Neural progenitor cell (in vitro differentiated cells): ENCODE measurements around the gene ALPL. TPM values are rescaled to one million over a fixed set of nuclear protein-coding genes. Genes with fewer than 3 reads are reported as not detected.

Experiments
- DNase-seq: peaks from one replicate; pipeline ENCODE4 v3.0.0-alpha.2; 2016; ENCODE audit warnings: low spot score
- H2AFZ ChIP-seq: fragments of 200-600 bp; sonication (generic); replicated peaks from 2 replicates; pipeline ENCODE4 v1.6.1; 2016; ENCODE audit warnings: antibody characterized with exemption
- H3F3A ChIP-seq: fragments of 200-600 bp; sonication (generic); 2 replicates; pipeline ENCODE4 v1.6.1; 2016; ENCODE audit warnings: antibody characterized with exemption, low read depth
- H3K27ac ChIP-seq: fragments of 200-600 bp; sonication (generic); 2 replicates; pipeline ENCODE4 v1.5.1; 2016; ENCODE audit warnings: mild to moderate bottlenecking
- H3K27me3 ChIP-seq: fragments of 200-600 bp; sonication (generic); 2 replicates; pipeline ENCODE4 v1.6.1; 2016; ENCODE audit warnings: mild to moderate bottlenecking, moderate library complexity
- H3K36me3 ChIP-seq: fragments of 200-600 bp; sonication (generic); 2 replicates; pipeline ENCODE4 v1.5.1; 2016
- H3K4me1 ChIP-seq: fragments of 200-600 bp; sonication (generic); 2 replicates; pipeline ENCODE4 v1.6.1; 2016; ENCODE audit warnings: mixed run types
- H3K4me2 ChIP-seq: fragments of 200-600 bp; sonication (generic); 2 replicates; pipeline ENCODE4 v1.6.1; 2016
- H3K4me3 ChIP-seq: fragments of 200-600 bp; sonication (generic); 2 replicates; pipeline ENCODE4 v1.5.1; 2016
- H3K79me2 ChIP-seq: fragments of 200-600 bp; sonication (generic); 2 replicates; pipeline ENCODE4 v1.6.1; 2016; ENCODE audit warnings: low read depth
- H3K9ac ChIP-seq: fragments of 200-600 bp; sonication (generic); 2 replicates; pipeline ENCODE4 v1.6.1; 2016
- H3K9me3 ChIP-seq: fragments of 200-600 bp; sonication (generic); 2 replicates; pipeline ENCODE4 v1.5.1; 2016; ENCODE audit warnings: low read depth
- H4K20me1 ChIP-seq: fragments of 200-600 bp; sonication (generic); 2 replicates; pipeline ENCODE4 v1.6.1; 2016; ENCODE audit warnings: low read depth
- H3K27ac Mint-ChIP-seq: 3 replicates; pipeline ENCODE4 v1.8.0; 2021; ENCODE audit warnings: mixed read lengths
- H3K27me3 Mint-ChIP-seq: 2 replicates; pipeline ENCODE4 v1.8.0; 2022; ENCODE audit warnings: low read depth, mild to moderate bottlenecking, inconsistent platforms, moderate library complexity, mixed read lengths; ENCODE audit not compliant: insufficient read depth
- H3K36me3 Mint-ChIP-seq: 3 replicates; pipeline ENCODE4 v1.8.0; 2021; ENCODE audit warnings: mixed read lengths
- H3K4me1 Mint-ChIP-seq: 3 replicates; pipeline ENCODE4 v1.8.0; 2021; ENCODE audit warnings: mixed read lengths
- H3K4me3 Mint-ChIP-seq: 3 replicates; pipeline ENCODE4 v1.8.0; 2021; ENCODE audit warnings: mild to moderate bottlenecking, moderate library complexity, mixed read lengths
- H3K9me3 Mint-ChIP-seq: 3 replicates; pipeline ENCODE4 v1.8.0; 2020; ENCODE audit warnings: mixed read lengths
- CTCF ChIP-seq: fragments of 200-600 bp; sonication (generic); IDR thresholded peaks from 2 replicates; pipeline ENCODE4 v1.5.1; 2017; ENCODE audit warnings: antibody characterized with exemption, mild to moderate bottlenecking
- EZH2 ChIP-seq: fragments of 200-600 bp; sonication (generic); IDR thresholded peaks from 2 replicates; pipeline ENCODE4 v1.6.1; 2017; ENCODE audit warnings: antibody characterized with exemption, mild to moderate bottlenecking, moderate library complexity
- EZH2phosphoT487 ChIP-seq: fragments of 200-600 bp; sonication (generic); IDR thresholded peaks from 2 replicates; pipeline ENCODE4 v1.6.1; 2017; ENCODE audit warnings: antibody characterized with exemption
- total RNA-seq: library from RNA; depleted of rRNA; stranded (reverse); fragments of >200 nt; gene quantifications from 2 replicates; pipeline ENCODE4 v1.2.3, GENCODE V29; 2015; ENCODE audit warnings: low replicate concordance

ALPL gene
- total RNA-seq, 1 donor from 2014 or later, result 51.3 TPM

- peaks cover 2% of the 10 kb centered on the region for H3K9me3 Mint-ChIP-seq
- H3K27me3 Mint-ChIP-seq, result peaks cover 16% of the 10 kb centered on the region
- no peak overlapping the region for H3K4me3 Mint-ChIP-seq
- no peaks in the 10 kb centered on the region for H3K4me1 ChIP-seq
- H3K4me3 ChIP-seq, result no peak overlapping the region
- H3K27ac Mint-ChIP-seq, result no peak overlapping the region
- no peaks in the 10 kb centered on the region for H3K27me3 ChIP-seq
- H2AFZ ChIP-seq, result no peak overlapping the region
- H3K36me3 Mint-ChIP-seq, result no peaks in the 10 kb centered on the region
- no peak overlapping the region for H3K27ac ChIP-seq
- H3K79me2 ChIP-seq, result no peaks in the 10 kb centered on the region
- no peak for TF ChIP-seq EZH2
- no peak for TF ChIP-seq CTCF
- TF ChIP-seq EZH2phosphoT487, result no peak
- peaks cover 11% of the 10 kb centered on the region for H3K4me1 Mint-ChIP-seq
- H3K9ac ChIP-seq, result no peak overlapping the region
- no peaks in the 10 kb centered on the region for H3K36me3 ChIP-seq
- H3F3A ChIP-seq, result peaks cover 6% of the 10 kb centered on the region
- no peak for DNase-seq
- H3K4me2 ChIP-seq, result no peak overlapping the region
- no peaks in the 10 kb centered on the region for H3K9me3 ChIP-seq
- no peaks in the 10 kb centered on the region for H4K20me1 ChIP-seq
Observed at GRCh38 chr1:21492356-21492625, 16.9 kb upstream of the ALPL start.

GRCh38 chr1:21494196-21494595 lies 15.0 kb upstream of the ALPL start:
- no peak overlapping the region for H3K27ac ChIP-seq
- peaks cover 6% of the 10 kb centered on the region for H3F3A ChIP-seq
- no peak overlapping the region for H3K9ac ChIP-seq
- no peaks in the 10 kb centered on the region for H3K36me3 Mint-ChIP-seq
- H3K27me3 ChIP-seq, result no peaks in the 10 kb centered on the region
- H3K27me3 Mint-ChIP-seq, result peaks cover 9% of the 10 kb centered on the region
- peaks cover 19% of the 10 kb centered on the region for H3K4me1 Mint-ChIP-seq
- no peaks in the 10 kb centered on the region for H4K20me1 ChIP-seq
- H2AFZ ChIP-seq, result no peak overlapping the region
- no peak overlapping the region for H3K4me3 Mint-ChIP-seq
- no peak for DNase-seq
- H3K9me3 ChIP-seq, result no peaks in the 10 kb centered on the region
- no peak overlapping the region for H3K4me3 ChIP-seq
- peaks cover 4% of the 10 kb centered on the region for H3K4me1 ChIP-seq
- TF ChIP-seq EZH2phosphoT487 (no peak), CTCF (no peak), EZH2 (no peak)
- H3K79me2 ChIP-seq, result no peaks in the 10 kb centered on the region
- no peaks in the 10 kb centered on the region for H3K36me3 ChIP-seq
- H3K27ac Mint-ChIP-seq, result no peak overlapping the region
- peaks cover 2% of the 10 kb centered on the region for H3K9me3 Mint-ChIP-seq
- H3K4me2 ChIP-seq, result no peak overlapping the region

GRCh38 chr1:21495225-21495820 lies 13.9 kb upstream of the ALPL start:
- Histone ChIP-seq H3K27me3 (no peaks in the 10 kb centered on the region), H3K9me3 (no peaks in the 10 kb centered on the region), H3F3A (peaks cover 6% of the 10 kb centered on the region), H3K27ac (no peak overlapping the region), H3K4me1 (peaks cover 4% of the 10 kb centered on the region), H3K4me2 (no peak overlapping the region), H4K20me1 (no peaks in the 10 kb centered on the region), H3K9ac (no peak overlapping the region), H3K4me3 (no peak overlapping the region), H2AFZ (no peak overlapping the region), H3K79me2 (no peaks in the 10 kb centered on the region), H3K36me3 (no peaks in the 10 kb centered on the region)
- Mint-ChIP-seq H3K4me3 (no peak overlapping the region), H3K27ac (no peak overlapping the region), H3K36me3 (no peaks in the 10 kb centered on the region), H3K27me3 (peaks cover 9% of the 10 kb centered on the region), H3K9me3 (peaks cover 5% of the 10 kb centered on the region), H3K4me1 (peaks cover 19% of the 10 kb centered on the region)
- TF ChIP-seq EZH2phosphoT487 (no peak), CTCF (no peak), EZH2 (no peak)
- DNase-seq, result no peak
